ENCODE data around the gene SIPA1. TPM values are rescaled to one million over a fixed set of nuclear protein-coding genes. Genes with fewer than 3 reads are reported as not detected.

Gene SIPA1
- total and polyA plus RNA-seq, 2 of the 13 experiments (the other 11 are each of a cell fraction or from before 2014, with no cell fraction given), result 5.8 to 7.7 TPM

- no peak for DNase-seq (ENCODE audit: low spot score)
- in situ Hi-C loops (cut with HindIII; ENCODE audit: extremely low pct_ligation_motif_present, low pct_unique_long_range_greater_than_20kb), result loop anchor here (5.0 kb wide), 1 partner anchor 32 kb away; the partner anchor contains the start of gene EHBP1L1
These were observed 28.2 kb upstream of the SIPA1 start for GRCh38 chr11:65609665-65610064.

GRCh38 chr11:65610404-65610803 is 27.5 kb upstream of the SIPA1 start:
- CTCF ChIA-PET (ENCODE audit: low intra/inter-chr PET ratio, low total read pairs), result no interaction called here
- peak overlapping the region in 1 of 3 experiments; percentile 97; a peak in 1 of 6 replicates for H3K4me3 ChIP-seq (replicated peaks in 1 of 3; ENCODE audit: insufficient read depth in 1 of 3, low read depth in 2 of 3, low read length in 3 of 3)
- no peak for TF ChIP-seq ZNF670 (CRISPR knock-in tag; IDR thresholded peaks at IDR 0.05; ENCODE audit: borderline replicate concordance)
- TF ChIP-seq MAFF (IDR thresholded peaks at IDR 0.05; ENCODE audit: low read depth, low read length), result no peak
- TF ChIP-seq ZNF282 (IDR thresholded peaks at IDR 0.05; ENCODE audit: partially characterized antibody), result no peak
- no peak for TF ChIP-seq ZNF33A (CRISPR knock-in tag; IDR thresholded peaks at IDR 0.05; ENCODE audit: borderline replicate concordance)
- no peak for TF ChIP-seq ZNF446 (CRISPR knock-in tag; IDR thresholded peaks at IDR 0.05)
- TF ChIP-seq ZNF430 (CRISPR knock-in tag; IDR thresholded peaks at IDR 0.05), result no peak
- no peak for TF ChIP-seq ZNF275 (CRISPR knock-in tag; IDR thresholded peaks at IDR 0.05; ENCODE audit: borderline replicate concordance)
- TF ChIP-seq GMEB1 (CRISPR knock-in tag; IDR thresholded peaks at IDR 0.05; ENCODE audit: borderline replicate concordance), result no peak
- TF ChIP-seq ZNF639 (CRISPR knock-in tag; conservative IDR thresholded peaks at IDR 0.05), result no peak
- TF ChIP-seq ISX (CRISPR knock-in tag; conservative IDR thresholded peaks at IDR 0.05), result no peak
- TF ChIP-seq ZNF660 (CRISPR knock-in tag; IDR thresholded peaks at IDR 0.05; ENCODE audit: borderline replicate concordance, low read depth), result no peak
- no peak for TF ChIP-seq ZNF230 (CRISPR knock-in tag; IDR thresholded peaks at IDR 0.05)

More at GRCh38 chr11:65609665-65610064, 28.2 kb upstream of the SIPA1 start:
- Histone ChIP-seq H3K27ac (ENCODE audit: extremely low read length, insufficient read depth, low read length) (no peak overlapping the region), H2AFZ (ENCODE audit: low read length) (no peak overlapping the region), H3K79me2 (ENCODE audit: insufficient read depth, low read length) (peaks cover 49% of the 10 kb centered on the region), H3K9me3 (ENCODE audit: low read length) (no peaks in the 10 kb centered on the region), H3K4me3 (replicated peaks in 1 of 3; ENCODE audit: insufficient read depth in 1 of 3, low read depth in 2 of 3, low read length in 3 of 3) (no peak overlapping the region), H3K36me3 (replicated peaks in 1 of 2; ENCODE audit: control insufficient read depth in 1 of 2, insufficient read depth in 2 of 2, low read length in 2 of 2) (peaks cover 29 to 61% of the 10 kb centered on the region in 2 experiments), H3K9ac (ENCODE audit: insufficient read depth, low read depth, low read length) (no peak overlapping the region), H3K4me2 (ENCODE audit: low read depth, low read length) (no peak overlapping the region), H3K4me1 (ENCODE audit: insufficient read depth, low read length) (peaks cover 37% of the 10 kb centered on the region), H3K27me3 (ENCODE audit: control insufficient read depth in 1 of 2, insufficient read depth in 2 of 2, low read length in 2 of 2) (no peaks in the 10 kb centered on the region; a peak in 1 of 5 replicates), H4K20me1 (ENCODE audit: insufficient read depth, low read length) (peaks cover 21% of the 10 kb centered on the region; the same call in 1 of the 2 replicates)
- ATAC-seq (no peak), FAIRE-seq (no peak)
- ChIA-PET POLR2A (interaction anchor here (1.0 to 1.7 kb wide), 5 partner anchors 12 to 53 kb away, joined by 3 to 5 read pairs (median 4); partner anchors contain the start of genes KCNK7, RELA and SIPA1), CTCF (ENCODE audit: low intra/inter-chr PET ratio, low total read pairs) (no interaction called here)
- intact Hi-C loops (cut with micrococcal nuclease; ENCODE audit: unreplicated experiment), result no loop called here
- TF ChIP-seq ZNF83 (CRISPR knock-in tag; IDR thresholded peaks at IDR 0.05; ENCODE audit: borderline replicate concordance) (no peak), AGO2 (optimal IDR thresholded peaks at IDR 0.05; ENCODE audit: low read depth, low read length) (peak; percentile 65), RBFOX2 (IDR thresholded peaks at IDR 0.05; ENCODE audit: low read depth, low read length) (peak; percentile 60)
- BruUV-seq (replicated peaks), result no TSS peak
- 90% methylated on average over 5 of the region's 5 CpGs for WGBS (ENCODE audit: low lambda C conversion rate)

More at GRCh38 chr11:65610404-65610803, 27.5 kb upstream of the SIPA1 start:
- 74% methylated on average over 6 of the region's 6 CpGs for WGBS (ENCODE audit: low lambda C conversion rate)
- H2AFZ ChIP-seq (ENCODE audit: low read length), result no peak overlapping the region
- peaks cover 26 to 54% of the 10 kb centered on the region in 2 experiments; a peak in 4 of 5 replicates for H3K36me3 ChIP-seq (replicated peaks in 1 of 2; ENCODE audit: control insufficient read depth in 1 of 2, insufficient read depth in 2 of 2, low read length in 2 of 2)
- ATAC-seq (no peak), DNase-seq (ENCODE audit: low spot score) (no peak), FAIRE-seq (no peak)
- H3K4me2 ChIP-seq (ENCODE audit: low read depth, low read length), result peak overlapping the region; percentile 96
- intact Hi-C loops (cut with micrococcal nuclease; ENCODE audit: unreplicated experiment) (no loop called here), in situ Hi-C loops (cut with HindIII; ENCODE audit: extremely low pct_ligation_motif_present, low pct_unique_long_range_greater_than_20kb) (loop anchor here (5.0 kb wide), 1 partner anchor 33 kb away; the partner anchor contains the start of gene EHBP1L1)
- no TSS peak for BruUV-seq (replicated peaks)
- H3K9ac ChIP-seq (ENCODE audit: insufficient read depth, low read depth, low read length), result peak overlapping the region; percentile 95; the same call in 1 of the 2 replicates
- POLR2A ChIA-PET, result interaction anchor here (0.8 to 1.3 kb wide), 7 partner anchors 10 to 59 kb away, joined by 3 to 4 read pairs (median 4); partner anchors contain the start of genes KCNK7, RELA and ZNRD2
- peak overlapping the region; percentile 18 for H3K27ac ChIP-seq (ENCODE audit: extremely low read length, insufficient read depth, low read length)
- no peaks in the 10 kb centered on the region; a peak in 1 of 5 replicates for H3K27me3 ChIP-seq (ENCODE audit: control insufficient read depth in 1 of 2, insufficient read depth in 2 of 2, low read length in 2 of 2)
- peaks cover 52% of the 10 kb centered on the region for H3K79me2 ChIP-seq (ENCODE audit: insufficient read depth, low read length)
- no peaks in the 10 kb centered on the region for H3K9me3 ChIP-seq (ENCODE audit: low read length)
- peaks cover 21% of the 10 kb centered on the region; the same call in 1 of the 2 replicates for H4K20me1 ChIP-seq (ENCODE audit: insufficient read depth, low read length)
- peaks cover 37% of the 10 kb centered on the region for H3K4me1 ChIP-seq (ENCODE audit: insufficient read depth, low read length)
